ENCODE measurements around the gene CDIPT. TPM values are rescaled to one million over a fixed set of nuclear protein-coding genes. Genes with fewer than 3 reads are reported as not detected.
"Not testable (repeated sequence)": the region's sequence is repeated elsewhere in the genome, so short reads cannot be mapped to it uniquely, and the experiment has no call there.

CDIPT gene, protein sequence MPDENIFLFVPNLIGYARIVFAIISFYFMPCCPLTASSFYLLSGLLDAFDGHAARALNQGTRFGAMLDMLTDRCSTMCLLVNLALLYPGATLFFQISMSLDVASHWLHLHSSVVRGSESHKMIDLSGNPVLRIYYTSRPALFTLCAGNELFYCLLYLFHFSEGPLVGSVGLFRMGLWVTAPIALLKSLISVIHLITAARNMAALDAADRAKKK
- total RNA-seq = 10 to 100 TPM; 76.2 to 79.8 TPM
- 100 to 1,000 TPM in 1 of 2 donors, 10 to 100 TPM in 1; 87.2 to 123 TPM for polyA plus RNA-seq

DNA sequence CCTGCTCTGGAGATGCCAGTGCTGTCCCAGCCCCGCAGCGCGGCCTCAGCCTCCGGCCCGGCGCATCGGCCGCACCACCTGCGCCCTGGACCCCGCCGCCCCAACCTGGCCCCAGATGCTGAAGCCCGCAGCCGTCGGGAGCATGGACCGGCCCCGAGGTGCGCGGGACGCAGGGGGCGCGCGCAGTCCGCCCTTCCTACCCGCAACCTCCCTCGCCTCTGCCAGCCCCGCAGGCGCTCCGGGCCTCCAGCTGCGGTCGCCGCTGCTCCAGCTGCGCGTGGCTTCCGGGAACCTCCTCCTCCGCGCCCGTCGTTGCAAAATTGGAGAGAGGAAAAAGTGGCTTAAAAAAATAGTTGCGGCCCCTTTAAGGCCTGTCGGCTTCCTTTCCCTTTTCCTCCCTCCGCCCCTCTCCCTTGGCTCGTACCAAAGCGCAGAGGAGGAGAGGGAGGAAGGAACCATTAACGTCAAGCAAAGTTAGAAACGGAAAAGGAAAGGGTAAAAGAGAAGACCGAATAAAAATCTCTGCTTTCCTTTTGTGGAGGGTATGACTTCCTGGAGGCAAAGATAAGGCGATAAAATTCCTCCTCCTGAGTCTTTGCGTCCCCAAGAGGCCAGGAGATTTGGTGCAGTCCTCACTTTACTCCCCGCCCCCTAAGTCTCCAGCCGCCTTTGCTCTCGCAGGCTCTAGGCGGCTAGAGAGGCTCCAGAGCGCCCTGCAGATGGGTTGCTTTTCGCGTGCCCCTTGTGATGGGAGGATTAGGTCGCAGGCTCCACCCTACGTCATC, at the start of gene CDIPT:
CDIPT (minus strand) TSS at position 343 of the 785 bp plus-strand sequence. CDS start 369 bp downstream, outside the sequence.
- H3K4me1 Mint-ChIP-seq = peaks cover 4 to 34% (median 19%) of the 10 kb centered on the region in 4 donors
- H3K4me1 ChIP-seq (ENCODE audit: insufficient read depth, low read length) = peaks cover 22% of the 10 kb centered on the region
- H3K4me3 Mint-ChIP-seq = peak within 1 kb of the TSS; percentile 84 to 99 (median 96)
- H3K4me3 ChIP-seq (ENCODE audit: low read length in 2 of 2) = peak within 1 kb of the TSS; percentile 69 to 83
- H3K27me3 Mint-ChIP-seq = no peaks in the 10 kb centered on the region
- H3K36me3 ChIP-seq (ENCODE audit: insufficient read depth, low read length) = peaks cover 16% of the 10 kb centered on the region
- H3K9me3 ChIP-seq (ENCODE audit: control insufficient read depth in 1 of 2, low read length in 2 of 2) = no peaks in the 10 kb centered on the region
- DNase-seq = peak; percentile 95 to 96 (median 95)
- intact Hi-C loops (cut with micrococcal nuclease) = loop anchor here (1.0 to 5.0 kb wide), 7 partner anchors 13 to 158 kb away; partner anchors contain the start of genes ASPHD1, INO80E, KCTD13 and PAGR1
- no peaks in the 10 kb centered on the region for H3K27me3 ChIP-seq (ENCODE audit: insufficient read depth, low read length)
- peak within 1 kb of the TSS; percentile 89 for H3K27ac ChIP-seq (ENCODE audit: low read depth, low read length)
- H3K27ac Mint-ChIP-seq = peak within 1 kb of the TSS; percentile 87 to 100 (median 98)
- POLR2A ChIA-PET (ENCODE audit: partially characterized antibody) = interaction anchor here (0.6 to 3.0 kb wide), 22 partner anchors 9 to 200 kb away, joined by 3 to 18 read pairs (median 4); partner anchors contain the start of genes ASPHD1, HIRIP3, INO80E and KCTD13
- CTCF ChIA-PET (ENCODE audit: partially characterized antibody) = interaction anchor here (0.7 to 1.7 kb wide), 6 partner anchors 14 to 163 kb away, joined by 3 to 4 read pairs (median 4); partner anchors contain the start of gene PAGR1
- H3K9me3 Mint-ChIP-seq = peaks cover 0 to 2% (median 0%) of the 10 kb centered on the region in 8 donors
- peaks cover 17 to 30% of the 10 kb centered on the region in 2 donors for H3K36me3 Mint-ChIP-seq

DNA sequence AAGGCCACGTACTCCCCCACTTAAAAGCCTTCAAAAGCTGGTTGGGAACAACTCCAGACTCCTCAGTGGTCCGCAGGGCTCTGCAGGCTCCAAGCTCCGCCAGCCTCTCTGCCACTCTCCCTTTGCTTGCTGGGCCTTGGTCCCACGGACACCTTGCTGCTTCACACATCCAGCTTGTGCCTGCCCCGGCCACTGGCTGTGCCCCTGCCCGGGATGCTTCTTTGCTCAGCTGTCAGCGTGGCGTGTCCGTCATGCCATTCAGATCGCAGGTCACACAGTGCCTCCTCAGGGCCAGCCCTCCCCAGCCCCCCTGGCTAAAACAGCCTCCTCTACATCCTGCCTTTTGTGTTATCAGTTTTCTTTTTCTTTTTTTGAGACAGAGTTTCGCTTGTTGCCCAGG, 49.1 kb upstream of the CDIPT start:
- peaks cover 19 to 40% of the 10 kb centered on the region in 2 donors for H3K36me3 Mint-ChIP-seq
- peak overlapping the region in 1 of 7 donors; percentile 68 for H3K27ac Mint-ChIP-seq
- Histone ChIP-seq H3K27ac (ENCODE audit: low read depth, low read length) (no peak overlapping the region), H3K4me3 (ENCODE audit: low read length in 2 of 2) (no peak overlapping the region), H3K27me3 (ENCODE audit: insufficient read depth, low read length) (no peaks in the 10 kb centered on the region), H3K9me3 (ENCODE audit: control insufficient read depth in 1 of 2, low read length in 2 of 2) (no peaks in the 10 kb centered on the region), H3K4me1 (ENCODE audit: insufficient read depth, low read length) (no peaks in the 10 kb centered on the region), H3K36me3 (ENCODE audit: insufficient read depth, low read length) (no peaks in the 10 kb centered on the region)
- no peak overlapping the region for H3K4me3 Mint-ChIP-seq
- DNase-seq = no peak
- no peaks in the 10 kb centered on the region for H3K9me3 Mint-ChIP-seq
- H3K27me3 Mint-ChIP-seq = no peaks in the 10 kb centered on the region
- intact Hi-C loops (cut with micrococcal nuclease) = no loop called here
- H3K4me1 Mint-ChIP-seq = peaks cover 0 to 5% (median 1%) of the 10 kb centered on the region in 4 donors
- CTCF ChIA-PET (ENCODE audit: partially characterized antibody) = interaction anchor here (0.6 kb wide), 1 partner anchor 602 kb away, joined by 3 read pairs; no protein-coding TSS in a partner anchor
- POLR2A ChIA-PET (ENCODE audit: partially characterized antibody) = no interaction called here

DNA sequence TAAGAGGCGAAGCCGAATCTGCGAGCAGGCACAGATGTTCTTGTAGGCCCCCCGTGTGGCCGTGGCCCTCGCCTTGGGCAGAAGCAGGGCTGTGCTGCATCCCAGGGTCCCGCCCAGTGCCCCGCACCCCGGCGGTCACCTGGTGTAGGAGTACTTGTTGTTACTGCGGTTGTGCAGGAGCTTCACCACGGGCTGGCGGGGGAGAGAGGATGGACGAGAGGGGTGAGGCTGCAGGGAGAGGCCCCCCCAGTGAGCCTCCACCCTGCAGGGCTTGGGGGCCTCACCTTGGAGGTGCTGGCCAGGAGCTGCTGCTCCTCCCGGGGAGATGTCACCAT, 48.6 kb upstream of the CDIPT start:
- intact Hi-C loops (cut with micrococcal nuclease) = no loop called here
- H3K27me3 ChIP-seq (ENCODE audit: insufficient read depth, low read length) = no peaks in the 10 kb centered on the region
- H3K4me3 Mint-ChIP-seq = no peak overlapping the region
- ChIA-PET CTCF (ENCODE audit: partially characterized antibody) (interaction anchor here (0.6 kb wide), 1 partner anchor 603 kb away, joined by 3 read pairs; no protein-coding TSS in a partner anchor), POLR2A (ENCODE audit: partially characterized antibody) (interaction anchor here (1.2 kb wide), 1 partner anchor 12 kb away, joined by 4 read pairs; the partner anchor contains the start of gene SEZ6L2)
- no peaks in the 10 kb centered on the region for H3K36me3 ChIP-seq (ENCODE audit: insufficient read depth, low read length)
- no peak for DNase-seq
- H3K27ac ChIP-seq (ENCODE audit: low read depth, low read length) = no peak overlapping the region
- no peaks in the 10 kb centered on the region for H3K9me3 ChIP-seq (ENCODE audit: control insufficient read depth in 1 of 2, low read length in 2 of 2)
- peaks cover 0 to 5% (median 1%) of the 10 kb centered on the region in 4 donors for H3K4me1 Mint-ChIP-seq
- H3K36me3 Mint-ChIP-seq = peaks cover 19 to 36% of the 10 kb centered on the region in 2 donors
- H3K9me3 Mint-ChIP-seq = no peaks in the 10 kb centered on the region
- no peak overlapping the region for H3K27ac Mint-ChIP-seq
- no peaks in the 10 kb centered on the region for H3K27me3 Mint-ChIP-seq
- no peak overlapping the region for H3K4me3 ChIP-seq (ENCODE audit: low read length in 2 of 2)
- H3K4me1 ChIP-seq (ENCODE audit: insufficient read depth, low read length) = no peaks in the 10 kb centered on the region

DNA sequence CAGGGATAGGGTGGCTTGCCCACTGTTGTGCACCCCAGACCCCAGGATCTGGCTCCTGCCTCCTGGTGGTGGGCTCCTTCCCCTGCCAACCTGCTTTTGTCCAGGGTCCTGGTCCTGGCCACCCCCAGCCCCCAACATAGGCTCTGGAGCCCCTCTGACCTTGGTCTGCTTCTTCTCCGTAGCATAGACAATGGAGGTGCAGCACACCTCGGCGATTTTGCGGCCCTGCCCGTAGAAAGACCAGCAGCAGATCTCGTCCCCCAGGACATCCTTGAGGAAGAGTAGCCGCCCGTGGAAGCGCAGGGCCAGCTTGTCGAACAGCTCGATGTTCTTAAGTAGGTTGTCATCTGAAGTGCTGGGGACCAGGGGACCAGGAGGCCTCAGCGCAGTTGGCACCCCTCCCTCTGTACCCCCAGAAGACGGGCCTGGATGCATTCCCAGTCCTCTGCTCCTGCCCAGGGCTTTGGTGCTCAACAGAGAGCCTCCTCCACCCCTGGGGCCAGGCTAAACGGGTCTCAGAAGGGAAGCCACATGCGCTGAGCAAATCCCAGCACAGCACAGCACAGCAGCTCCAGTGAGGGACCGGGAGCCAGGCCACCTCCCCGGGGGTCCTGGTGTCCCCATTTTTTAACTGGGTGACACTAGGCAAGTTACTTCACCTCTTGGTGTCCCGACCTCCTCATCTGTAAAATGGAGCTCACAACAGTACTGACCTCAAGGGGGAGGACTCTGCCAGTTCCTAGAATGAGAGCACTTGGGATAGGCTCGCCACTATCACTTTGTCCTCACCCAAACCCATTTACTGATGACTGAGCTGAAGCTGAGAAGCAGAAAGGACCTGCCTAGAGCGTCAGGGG, 48.0 kb upstream of the CDIPT start:
- Histone ChIP-seq H3K36me3 (ENCODE audit: insufficient read depth, low read length) (no peaks in the 10 kb centered on the region), H3K27me3 (ENCODE audit: insufficient read depth, low read length) (no peaks in the 10 kb centered on the region), H3K4me1 (ENCODE audit: insufficient read depth, low read length) (no peaks in the 10 kb centered on the region), H3K9me3 (ENCODE audit: control insufficient read depth in 1 of 2, low read length in 2 of 2) (no peaks in the 10 kb centered on the region), H3K27ac (ENCODE audit: low read depth, low read length) (no peak overlapping the region), H3K4me3 (ENCODE audit: low read length in 2 of 2) (no peak overlapping the region)
- H3K27ac Mint-ChIP-seq = no peak overlapping the region
- no peak overlapping the region for H3K4me3 Mint-ChIP-seq
- ChIA-PET POLR2A (ENCODE audit: partially characterized antibody) (interaction anchor here (1.2 kb wide), 1 partner anchor 11 kb away, joined by 4 read pairs; the partner anchor contains the start of gene SEZ6L2), CTCF (ENCODE audit: partially characterized antibody) (no interaction called here)
- H3K9me3 Mint-ChIP-seq = no peaks in the 10 kb centered on the region
- peaks cover 0 to 5% (median 1%) of the 10 kb centered on the region in 4 donors for H3K4me1 Mint-ChIP-seq
- intact Hi-C loops (cut with micrococcal nuclease) = no loop called here
- DNase-seq = no peak
- H3K36me3 Mint-ChIP-seq = peaks cover 19 to 36% of the 10 kb centered on the region in 2 donors
- no peaks in the 10 kb centered on the region for H3K27me3 Mint-ChIP-seq

- H3K36me3 ChIP-seq (ENCODE audit: insufficient read depth, low read length); H3K9me3 Mint-ChIP-seq; intact Hi-C loops (cut with micrococcal nuclease); H3K4me1 ChIP-seq (ENCODE audit: insufficient read depth, low read length); H3K4me3 Mint-ChIP-seq; H3K9me3 ChIP-seq (ENCODE audit: control insufficient read depth in 1 of 2, low read length in 2 of 2); H3K4me1 Mint-ChIP-seq; H3K27ac ChIP-seq (ENCODE audit: low read depth, low read length); POLR2A ChIA-PET (ENCODE audit: partially characterized antibody); CTCF ChIA-PET (ENCODE audit: partially characterized antibody); H3K27me3 Mint-ChIP-seq; H3K4me3 ChIP-seq (ENCODE audit: low read length in 2 of 2); H3K27me3 ChIP-seq (ENCODE audit: insufficient read depth, low read length); DNase-seq: not testable (repeated sequence)
- H3K36me3 Mint-ChIP-seq = peaks cover 12 to 29% of the 10 kb centered on the region in 2 donors
- peak overlapping the region in 1 of 7 donors; percentile 31 for H3K27ac Mint-ChIP-seq
These were observed 46.8 kb upstream of the CDIPT start for GRCh38 chr16:29909851-29910250.

GRCh38 chr16:29909391-29909790, 46.4 kb upstream of the CDIPT start:
- Histone ChIP-seq H3K27me3 (ENCODE audit: insufficient read depth, low read length) (no peaks in the 10 kb centered on the region), H3K9me3 (ENCODE audit: control insufficient read depth in 1 of 2, low read length in 2 of 2) (no peaks in the 10 kb centered on the region), H3K4me3 (ENCODE audit: low read length in 2 of 2) (no peak overlapping the region), H3K4me1 (ENCODE audit: insufficient read depth, low read length) (no peaks in the 10 kb centered on the region), H3K27ac (ENCODE audit: low read depth, low read length) (no peak overlapping the region), H3K36me3 (ENCODE audit: insufficient read depth, low read length) (no peaks in the 10 kb centered on the region)
- Mint-ChIP-seq H3K36me3 (peaks cover 10 to 26% of the 10 kb centered on the region in 2 donors), H3K27me3 (no peaks in the 10 kb centered on the region), H3K27ac (peak overlapping the region in 1 of 7 donors; percentile 31), H3K4me3 (no peak overlapping the region), H3K4me1 (peaks cover 0 to 5% (median 1%) of the 10 kb centered on the region in 4 donors), H3K9me3 (no peaks in the 10 kb centered on the region)
- intact Hi-C loops (cut with micrococcal nuclease) = no loop called here
- ChIA-PET CTCF (ENCODE audit: partially characterized antibody) (interaction anchor here (0.7 kb wide), 1 partner anchor 15 kb away, joined by 3 read pairs; no protein-coding TSS in a partner anchor), POLR2A (ENCODE audit: partially characterized antibody) (interaction anchor here (1.7 kb wide), 1 partner anchor 17 kb away, joined by 8 read pairs; the partner anchor contains the start of gene KCTD13)
- no peak for DNase-seq

Data from CD4-positive, alpha-beta memory T cell (primary cell).